Measurements from ENCODE around the gene DMD.

Gene DMD

DNA sequence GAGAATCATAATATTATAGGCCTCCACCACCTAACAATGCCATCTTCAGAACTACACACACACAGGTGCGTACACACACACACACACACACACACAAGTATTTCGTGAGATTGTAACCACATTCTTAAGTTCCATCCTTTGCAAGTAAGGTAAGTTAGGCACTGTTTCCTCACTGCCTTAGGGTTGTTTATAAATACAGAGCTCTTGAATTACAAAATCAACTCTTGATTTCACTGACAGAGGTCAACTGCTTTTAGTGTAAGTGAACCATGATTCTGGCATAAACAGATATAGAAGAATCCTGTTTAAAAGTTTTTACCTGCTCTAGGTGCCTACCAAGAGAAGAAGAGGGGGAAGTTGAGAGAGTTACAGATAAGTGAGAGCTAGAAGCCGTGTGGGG, 166.1 kb downstream of the DMD start:
- H4K20me1 ChIP-seq (ENCODE audit: insufficient read depth, low read length): no peaks in the 10 kb centered on the region
- no peaks in the 10 kb centered on the region for H3K9me3 ChIP-seq (replicated peaks; ENCODE audit: insufficient read depth, low read length)
- no peak overlapping the region for H3K9ac ChIP-seq (ENCODE audit: low read length)
- H3K4me2 ChIP-seq (ENCODE audit: low read depth, low read length): no peak overlapping the region
- no peaks in the 10 kb centered on the region for H3K27me3 ChIP-seq (replicated peaks; ENCODE audit: insufficient read depth, low read length)
- H3K4me3 ChIP-seq (ENCODE audit: low read length): no peak overlapping the region
- no peaks in the 10 kb centered on the region for H3F3A ChIP-seq (ENCODE audit: insufficient read depth, low read length)
- DNase-seq: no peak
- TF ChIP-seq EZH2phosphoT487 (IDR thresholded peaks at IDR 0.05; ENCODE audit: low read length) (no peak), EZH2 (optimal IDR thresholded peaks at IDR 0.05; ENCODE audit: low read depth, low read length) (no peak)
- TF ChIP-seq, protein P1, sequence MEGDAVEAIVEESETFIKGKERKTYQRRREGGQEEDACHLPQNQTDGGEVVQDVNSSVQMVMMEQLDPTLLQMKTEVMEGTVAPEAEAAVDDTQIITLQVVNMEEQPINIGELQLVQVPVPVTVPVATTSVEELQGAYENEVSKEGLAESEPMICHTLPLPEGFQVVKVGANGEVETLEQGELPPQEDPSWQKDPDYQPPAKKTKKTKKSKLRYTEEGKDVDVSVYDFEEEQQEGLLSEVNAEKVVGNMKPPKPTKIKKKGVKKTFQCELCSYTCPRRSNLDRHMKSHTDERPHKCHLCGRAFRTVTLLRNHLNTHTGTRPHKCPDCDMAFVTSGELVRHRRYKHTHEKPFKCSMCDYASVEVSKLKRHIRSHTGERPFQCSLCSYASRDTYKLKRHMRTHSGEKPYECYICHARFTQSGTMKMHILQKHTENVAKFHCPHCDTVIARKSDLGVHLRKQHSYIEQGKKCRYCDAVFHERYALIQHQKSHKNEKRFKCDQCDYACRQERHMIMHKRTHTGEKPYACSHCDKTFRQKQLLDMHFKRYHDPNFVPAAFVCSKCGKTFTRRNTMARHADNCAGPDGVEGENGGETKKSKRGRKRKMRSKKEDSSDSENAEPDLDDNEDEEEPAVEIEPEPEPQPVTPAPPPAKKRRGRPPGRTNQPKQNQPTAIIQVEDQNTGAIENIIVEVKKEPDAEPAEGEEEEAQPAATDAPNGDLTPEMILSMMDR (IDR thresholded peaks at IDR 0.05; ENCODE audit: low read length): no peak
- H2AFZ ChIP-seq (ENCODE audit: low read length): no peak overlapping the region
- no peaks in the 10 kb centered on the region for H3K79me2 ChIP-seq (ENCODE audit: low read length)
- H3K36me3 ChIP-seq (replicated peaks; ENCODE audit: insufficient read depth, low read length): no peaks in the 10 kb centered on the region
- no peaks in the 10 kb centered on the region for H3K4me1 ChIP-seq (ENCODE audit: low read length)
- H3K27ac ChIP-seq (ENCODE audit: low read length): no peak overlapping the region
- H3K9me2 ChIP-seq (replicated peaks; ENCODE audit: insufficient read depth, low read length): no peaks in the 10 kb centered on the region

DNA sequence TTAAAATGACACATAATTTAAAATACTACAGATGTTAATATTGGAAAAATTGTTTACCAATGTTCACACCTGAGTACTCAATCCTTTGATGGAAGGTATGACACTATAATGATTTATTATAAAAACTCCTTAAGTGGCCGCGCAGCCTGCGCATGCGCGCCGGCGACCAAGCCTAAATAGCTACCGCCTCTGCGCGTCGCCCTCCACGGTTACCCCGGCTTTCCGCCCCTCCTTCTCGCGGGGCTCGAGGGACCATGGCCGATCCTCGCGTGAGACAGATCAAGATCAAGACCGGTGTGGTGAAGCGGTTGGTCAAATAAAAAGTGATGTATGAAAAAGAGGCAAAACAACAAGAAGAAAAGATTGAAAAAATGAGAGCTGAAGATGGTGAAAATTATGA, 170.2 kb downstream of the DMD start:
- Histone ChIP-seq H3K9me3 (replicated peaks; ENCODE audit: insufficient read depth, low read length) (no peaks in the 10 kb centered on the region), H3F3A (ENCODE audit: insufficient read depth, low read length) (no peaks in the 10 kb centered on the region), H3K27me3 (replicated peaks; ENCODE audit: insufficient read depth, low read length) (no peaks in the 10 kb centered on the region), H3K79me2 (ENCODE audit: low read length) (no peaks in the 10 kb centered on the region), H3K4me2 (ENCODE audit: low read depth, low read length) (no peak overlapping the region), H3K4me3 (ENCODE audit: low read length) (no peak overlapping the region), H3K4me1 (ENCODE audit: low read length) (no peaks in the 10 kb centered on the region), H4K20me1 (ENCODE audit: insufficient read depth, low read length) (no peaks in the 10 kb centered on the region), H3K36me3 (replicated peaks; ENCODE audit: insufficient read depth, low read length) (no peaks in the 10 kb centered on the region), H3K27ac (ENCODE audit: low read length) (no peak overlapping the region), H2AFZ (ENCODE audit: low read length) (no peak overlapping the region), H3K9me2 (replicated peaks; ENCODE audit: insufficient read depth, low read length) (no peaks in the 10 kb centered on the region), H3K9ac (ENCODE audit: low read length) (no peak overlapping the region)
- no peak for TF ChIP-seq EZH2 (optimal IDR thresholded peaks at IDR 0.05; ENCODE audit: low read depth, low read length)
- no peak for TF ChIP-seq EZH2phosphoT487 (IDR thresholded peaks at IDR 0.05; ENCODE audit: low read length)
- DNase-seq: no peak

DNA sequence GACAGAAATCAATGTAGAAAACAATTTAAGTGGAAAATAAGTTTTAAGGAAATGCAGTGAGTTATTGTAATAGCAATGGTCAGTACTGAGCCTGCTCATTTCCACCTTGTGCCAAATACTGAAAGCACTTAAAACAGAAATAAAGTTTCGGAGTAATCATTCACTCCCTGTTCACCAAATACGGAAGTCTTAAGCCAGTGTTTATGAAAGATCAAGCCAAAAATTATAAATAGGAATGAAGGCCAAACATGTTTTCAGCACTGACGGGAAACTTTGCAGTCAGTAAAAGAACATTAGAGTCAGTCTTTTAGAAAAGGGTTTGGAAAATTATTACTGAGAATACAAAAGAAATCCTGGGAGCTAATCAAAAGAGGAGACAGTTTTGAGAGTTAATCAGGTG, 178.6 kb downstream of the DMD start:
- Histone ChIP-seq H3K36me3 (replicated peaks; ENCODE audit: insufficient read depth, low read length) (no peaks in the 10 kb centered on the region), H3K9me3 (replicated peaks; ENCODE audit: insufficient read depth, low read length) (no peaks in the 10 kb centered on the region), H3K9me2 (replicated peaks; ENCODE audit: insufficient read depth, low read length) (no peaks in the 10 kb centered on the region), H3K4me3 (ENCODE audit: low read length) (no peak overlapping the region), H3K27ac (ENCODE audit: low read length) (no peak overlapping the region), H2AFZ (ENCODE audit: low read length) (no peak overlapping the region), H3K79me2 (ENCODE audit: low read length) (no peaks in the 10 kb centered on the region), H3K4me2 (ENCODE audit: low read depth, low read length) (no peak overlapping the region), H3K4me1 (ENCODE audit: low read length) (no peaks in the 10 kb centered on the region), H3K9ac (ENCODE audit: low read length) (no peak overlapping the region), H4K20me1 (ENCODE audit: insufficient read depth, low read length) (no peaks in the 10 kb centered on the region), H3F3A (ENCODE audit: insufficient read depth, low read length) (no peaks in the 10 kb centered on the region), H3K27me3 (replicated peaks; ENCODE audit: insufficient read depth, low read length) (no peaks in the 10 kb centered on the region)
- TF ChIP-seq, protein P1 (IDR thresholded peaks at IDR 0.05; ENCODE audit: low read length): no peak
- no peak for TF ChIP-seq EZH2 (optimal IDR thresholded peaks at IDR 0.05; ENCODE audit: low read depth, low read length)
- TF ChIP-seq EZH2phosphoT487 (IDR thresholded peaks at IDR 0.05; ENCODE audit: low read length): no peak
- DNase-seq: no peak

DNA sequence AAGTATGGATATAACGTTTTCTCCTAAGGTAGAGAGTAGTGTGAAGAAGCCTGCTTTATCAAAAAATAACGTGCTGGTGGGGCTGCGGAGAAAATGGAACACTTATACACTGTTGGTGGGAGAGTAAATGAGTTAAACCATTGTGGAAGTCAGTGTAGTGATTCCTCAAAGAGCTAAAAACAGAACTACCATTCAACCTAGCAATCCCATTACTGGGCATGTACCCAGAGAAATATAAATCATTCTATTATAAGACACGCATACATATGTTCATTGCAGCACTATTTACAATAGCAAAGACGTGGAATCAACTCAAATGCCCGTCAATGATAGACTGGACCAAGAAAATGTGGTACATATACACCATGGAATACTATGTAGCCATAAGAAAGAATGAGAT, 196.4 kb downstream of the DMD start:
- Histone ChIP-seq H3K4me1 (ENCODE audit: low read length) (no peaks in the 10 kb centered on the region), H4K20me1 (ENCODE audit: insufficient read depth, low read length) (no peaks in the 10 kb centered on the region), H3K4me2 (ENCODE audit: low read depth, low read length) (no peak overlapping the region), H3K79me2 (ENCODE audit: low read length) (no peaks in the 10 kb centered on the region), H2AFZ (ENCODE audit: low read length) (no peak overlapping the region), H3K27me3 (replicated peaks; ENCODE audit: insufficient read depth, low read length) (no peaks in the 10 kb centered on the region), H3K9me2 (replicated peaks; ENCODE audit: insufficient read depth, low read length) (no peaks in the 10 kb centered on the region), H3F3A (ENCODE audit: insufficient read depth, low read length) (no peaks in the 10 kb centered on the region), H3K36me3 (replicated peaks; ENCODE audit: insufficient read depth, low read length) (no peaks in the 10 kb centered on the region), H3K9me3 (replicated peaks; ENCODE audit: insufficient read depth, low read length) (no peaks in the 10 kb centered on the region), H3K9ac (ENCODE audit: low read length) (no peak overlapping the region), H3K4me3 (ENCODE audit: low read length) (no peak overlapping the region), H3K27ac (ENCODE audit: low read length) (no peak overlapping the region)
- no peak for DNase-seq
- TF ChIP-seq, protein P1 (IDR thresholded peaks at IDR 0.05; ENCODE audit: low read length): no peak
- TF ChIP-seq EZH2phosphoT487 (IDR thresholded peaks at IDR 0.05; ENCODE audit: low read length) (no peak), EZH2 (optimal IDR thresholded peaks at IDR 0.05; ENCODE audit: low read depth, low read length) (no peak)

All from MM.1S (cell line).